Measurements from ENCODE around the gene C5. TPM values are rescaled to one million over a fixed set of nuclear protein-coding genes. Genes with fewer than 3 reads are reported as not detected.
A peak's percentile ranks its signal among the peaks of the same experiment; 100 is the strongest.

The C5 gene
- total RNA-seq, 1 donor from 2014 or later = 1.5 TPM

DNA sequence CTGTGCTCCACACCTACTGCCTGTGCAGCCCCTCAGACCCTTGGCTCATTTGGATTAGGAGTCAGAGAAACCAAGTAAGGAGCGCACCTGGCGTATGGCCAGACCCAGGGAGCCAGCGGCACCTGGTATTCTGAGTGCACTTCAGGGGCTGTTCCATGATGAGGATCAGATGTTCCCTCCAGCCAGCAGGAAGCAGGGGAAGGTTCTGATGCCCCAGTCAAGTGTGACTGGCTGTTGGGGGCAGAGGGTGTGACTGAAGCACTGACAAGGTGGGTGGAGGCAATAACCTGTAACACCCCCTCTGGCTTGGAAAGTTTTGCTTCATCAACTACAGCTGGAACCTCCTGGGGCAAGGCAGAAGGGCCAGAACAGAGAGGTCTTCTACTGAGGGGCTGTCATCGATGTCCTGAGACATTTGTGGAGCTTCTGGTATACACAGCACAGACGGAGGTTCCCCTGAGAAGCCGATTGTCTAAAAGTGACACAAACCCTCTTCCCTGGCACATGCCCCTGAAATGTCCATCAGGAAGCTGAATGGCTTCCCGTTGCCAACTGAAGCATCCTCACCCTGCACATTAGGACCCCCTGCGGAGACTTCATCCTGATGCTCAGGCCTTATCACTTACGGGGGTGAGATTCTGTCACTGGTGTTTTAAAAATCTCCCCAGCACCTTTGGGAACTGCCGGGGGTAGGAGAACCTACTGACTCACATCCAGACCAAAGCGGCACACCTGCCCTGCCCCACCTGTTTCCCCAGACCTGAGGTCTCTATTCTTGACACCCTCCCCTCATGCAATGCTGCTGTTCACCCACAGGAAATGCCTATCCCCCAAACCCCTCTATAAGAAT lies 144.5 kb downstream of the C5 start:
- Mint-ChIP-seq H3K27me3 (no peaks in the 10 kb centered on the region), H3K27ac (peak overlapping the region; percentile 90), H3K4me3 (peak overlapping the region; percentile 48), H3K9me3 (no peaks in the 10 kb centered on the region), H3K4me1 (peaks cover 81% of the 10 kb centered on the region), H3K36me3 (ENCODE audit: low read depth) (peaks cover 90% of the 10 kb centered on the region)
- peak; percentile 73 for DNase-seq
- intact Hi-C loops (cut with micrococcal nuclease) = no loop called here

- intact Hi-C loops (cut with micrococcal nuclease) = no loop called here
- H3K4me1 Mint-ChIP-seq = peaks cover 81% of the 10 kb centered on the region
- peak overlapping the region; percentile 67 for H3K4me3 Mint-ChIP-seq
- DNase-seq = no peak
- peak overlapping the region; percentile 90 for H3K27ac Mint-ChIP-seq
- no peaks in the 10 kb centered on the region for H3K27me3 Mint-ChIP-seq
- peaks cover 90% of the 10 kb centered on the region for H3K36me3 Mint-ChIP-seq (ENCODE audit: low read depth)
- H3K9me3 Mint-ChIP-seq = no peaks in the 10 kb centered on the region
Measured at GRCh38 chr9:120904978-120905301, 145.1 kb downstream of the C5 start.

- Mint-ChIP-seq H3K27me3 (no peaks in the 10 kb centered on the region), H3K36me3 (ENCODE audit: low read depth) (peaks cover 90% of the 10 kb centered on the region), H3K4me1 (peaks cover 81% of the 10 kb centered on the region), H3K4me3 (peak overlapping the region; percentile 67), H3K27ac (peak overlapping the region; percentile 90), H3K9me3 (no peaks in the 10 kb centered on the region)
- DNase-seq = peak; percentile 85
- intact Hi-C loops (cut with micrococcal nuclease) = no loop called here
Measured at GRCh38 chr9:120904061-120904977, 145.8 kb downstream of the C5 start.

DNA sequence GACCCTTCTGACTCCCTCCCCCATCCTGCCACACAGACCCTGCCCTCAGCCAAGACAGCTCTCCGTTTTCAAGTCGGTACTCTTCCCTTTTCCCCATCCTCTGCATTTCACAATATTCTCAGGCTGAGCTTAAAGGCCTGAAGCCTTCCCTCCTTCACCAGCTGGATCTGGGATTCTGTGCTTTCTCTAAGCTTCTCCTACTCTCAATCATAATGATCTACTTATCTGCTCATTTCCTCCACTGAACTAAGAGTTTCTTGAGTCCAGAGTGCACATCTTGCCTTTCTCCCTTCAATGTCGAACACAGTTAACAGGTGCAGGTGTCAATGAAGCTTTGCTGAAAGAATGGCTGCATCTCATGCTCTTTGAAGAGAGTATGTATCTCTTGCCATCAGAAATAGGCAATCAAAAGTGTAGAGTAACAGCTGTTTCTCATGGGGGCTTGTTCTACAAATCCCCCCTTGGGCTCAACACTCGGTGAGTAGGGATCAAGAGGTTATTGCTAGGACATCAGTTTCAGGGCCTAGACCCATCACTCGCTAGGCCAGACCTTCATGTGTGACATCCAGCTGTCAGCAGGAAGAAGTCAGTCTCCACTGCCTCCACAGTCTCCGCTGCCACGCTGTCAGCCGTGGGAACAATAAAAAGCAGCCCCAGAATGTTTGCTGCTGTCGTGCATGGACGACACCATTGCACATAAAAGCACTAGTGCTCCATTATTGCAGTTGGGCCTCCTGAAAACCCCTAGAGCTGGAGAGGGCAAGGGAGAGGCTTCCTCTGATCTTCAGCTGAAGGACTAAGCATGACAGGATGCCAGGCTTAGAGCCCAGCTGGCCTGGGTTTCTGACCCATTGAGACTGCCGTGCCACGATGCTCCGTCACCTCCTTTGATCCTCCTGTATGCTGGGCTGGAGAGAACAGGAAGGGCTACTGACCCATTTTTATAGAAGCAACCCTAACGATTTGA lies 147.2 kb downstream of the C5 start:
- H3K9me3 Mint-ChIP-seq = no peaks in the 10 kb centered on the region
- peaks cover 87% of the 10 kb centered on the region for H3K4me1 Mint-ChIP-seq
- peaks cover 93% of the 10 kb centered on the region for H3K36me3 Mint-ChIP-seq (ENCODE audit: low read depth)
- H3K27ac Mint-ChIP-seq = peak overlapping the region; percentile 90
- intact Hi-C loops (cut with micrococcal nuclease) = no loop called here
- no peak for DNase-seq
- no peaks in the 10 kb centered on the region for H3K27me3 Mint-ChIP-seq
- H3K4me3 Mint-ChIP-seq = peak overlapping the region; percentile 66

Other genes with a start within 250 kb of the C5 start
- 58.1 and 63.7 TPM in 2 replicates for gene PSMD5, start 207.4 kb downstream of the C5 start, total RNA-seq
- 132 and 144 TPM in 2 replicates for gene PHF19, start 173.1 kb downstream of the C5 start, total RNA-seq
- gene TRAF1, start 123.5 kb downstream of the C5 start, total RNA-seq = 164 and 166 TPM in 2 replicates
- gene CNTRL, start 24.7 kb upstream of the C5 start, total RNA-seq = 68.3 and 69.4 TPM in 2 replicates
- 61.4 and 65.1 TPM in 2 replicates for gene RAB14, start 151.6 kb upstream of the C5 start, total RNA-seq
- gene GSN, start 217.9 kb upstream of the C5 start, total RNA-seq = 1.4 and 1.5 TPM in 2 replicates

Measured in activated CD4-positive, alpha-beta T cell treated with anti-CD3 and anti-CD28 coated beads, Interleukin-2, amount 10 ng/mL, durations not matched to agents 24 days and 14 days (primary cell).